HG02981 (cell line): Measurements from ENCODE around the gene CCNB1.
A peak's percentile ranks its signal among the peaks of the same experiment; 100 is the strongest.
"Not testable (repeated sequence)": the region's sequence is repeated elsewhere in the genome, so short reads cannot be mapped to it uniquely, and the experiment has no call there.

Source experiments
- ATAC-seq: cut with Tn5 transposase; IDR thresholded peaks from one replicate; pipeline ENCODE4 v1.9.1; 2021; ENCODE audit warnings: mild to moderate bottlenecking, moderate library complexity; ENCODE audit not compliant: unreplicated experiment

CCNB1 gene

DNA sequence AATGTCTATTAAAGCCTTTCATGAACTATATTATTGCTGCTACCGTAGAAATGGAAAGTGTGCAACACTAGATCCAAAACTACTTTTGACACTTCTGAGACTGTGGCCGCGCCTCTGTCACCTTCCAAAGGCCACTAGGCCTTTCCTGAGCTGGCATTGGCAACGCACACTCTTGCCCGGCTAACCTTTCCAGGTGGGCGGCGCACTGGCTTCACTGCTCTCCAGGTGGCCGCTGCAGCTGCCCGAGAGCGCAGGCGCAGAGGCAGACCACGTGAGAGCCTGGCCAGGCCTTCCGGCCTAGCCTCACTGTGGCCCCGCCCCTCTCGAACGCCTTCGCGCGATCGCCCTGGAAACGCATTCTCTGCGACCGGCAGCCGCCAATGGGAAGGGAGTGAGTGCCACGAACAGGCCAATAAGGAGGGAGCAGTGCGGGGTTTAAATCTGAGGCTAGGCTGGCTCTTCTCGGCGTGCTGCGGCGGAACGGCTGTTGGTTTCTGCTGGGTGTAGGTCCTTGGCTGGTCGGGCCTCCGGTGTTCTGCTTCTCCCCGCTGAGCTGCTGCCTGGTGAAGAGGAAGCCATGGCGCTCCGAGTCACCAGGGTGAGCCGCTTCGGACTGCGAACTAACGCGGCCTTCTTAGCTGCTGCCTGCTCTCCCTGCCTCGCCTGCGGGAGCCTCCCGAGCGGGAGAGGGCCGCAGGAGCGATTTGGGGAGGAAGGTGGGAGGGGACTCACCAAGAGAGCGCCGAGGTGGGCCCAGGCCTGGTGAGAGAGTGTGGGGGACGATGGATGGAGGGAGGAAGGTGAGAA lies at the start of gene CCNB1:
TSS of gene CCNB1 (plus strand) at position 465 of the 807 bp plus-strand sequence. CDS start at position 578, 113 bp downstream.
- ATAC-seq, result peak; percentile 99

DNA sequence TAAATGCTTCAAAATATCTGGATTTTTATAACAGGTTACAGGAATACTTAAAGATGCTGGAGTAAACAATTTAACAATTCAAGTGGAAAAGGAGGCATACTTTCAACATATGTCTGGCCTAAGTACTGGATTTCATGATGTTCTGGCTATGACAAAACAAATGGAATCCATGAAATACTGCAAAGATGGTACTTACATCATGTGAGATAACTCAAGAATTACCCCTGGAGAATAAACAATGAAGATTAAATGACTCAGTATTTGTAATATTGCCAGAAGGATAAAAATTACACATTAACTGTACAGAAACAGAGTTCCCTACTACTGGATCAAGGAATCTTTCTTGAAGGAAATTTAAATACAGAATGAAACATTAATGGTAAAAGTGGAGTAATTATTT lies 37.5 kb upstream of the CCNB1 start:
- ATAC-seq, result no peak

DNA sequence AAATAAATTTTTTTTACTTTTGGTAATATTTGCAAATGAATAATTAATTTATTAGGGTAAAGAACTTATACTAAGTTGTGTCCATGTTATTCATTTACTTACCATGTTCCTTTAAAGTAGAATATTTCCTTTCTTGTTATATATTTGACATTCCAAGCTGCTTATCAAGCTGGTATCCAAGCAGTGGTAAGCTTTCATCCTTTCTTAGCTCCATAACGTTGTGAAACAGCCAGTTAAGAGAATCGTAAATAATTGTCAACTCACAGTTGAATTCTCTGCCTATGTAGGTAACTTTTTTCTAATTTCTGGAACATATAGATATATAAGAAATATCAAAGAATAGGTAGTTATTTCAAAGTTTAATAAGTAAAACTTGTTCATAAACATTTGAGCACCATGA lies 36.7 kb upstream of the CCNB1 start:
- ATAC-seq, result no peak

DNA sequence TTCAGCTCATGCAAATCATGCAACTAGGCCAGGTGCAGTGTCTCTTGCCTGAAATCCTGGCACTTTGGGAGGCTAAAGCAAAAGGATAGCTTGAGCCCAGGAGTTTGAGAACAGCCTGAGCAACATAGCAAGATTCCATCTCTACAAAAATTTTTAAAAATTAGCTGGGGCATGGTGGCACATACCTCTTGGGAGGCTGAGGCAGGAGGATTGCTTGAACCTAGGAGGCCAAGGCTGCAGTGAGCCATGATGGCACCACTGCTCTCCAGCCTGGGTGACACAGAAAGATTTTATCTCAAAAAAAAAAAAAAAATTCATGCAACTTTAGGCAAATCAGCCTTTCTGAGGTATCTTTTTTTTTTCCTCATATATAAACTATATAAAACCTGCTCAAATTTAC lies 35.6 kb upstream of the CCNB1 start:
- ATAC-seq, result no peak

DNA sequence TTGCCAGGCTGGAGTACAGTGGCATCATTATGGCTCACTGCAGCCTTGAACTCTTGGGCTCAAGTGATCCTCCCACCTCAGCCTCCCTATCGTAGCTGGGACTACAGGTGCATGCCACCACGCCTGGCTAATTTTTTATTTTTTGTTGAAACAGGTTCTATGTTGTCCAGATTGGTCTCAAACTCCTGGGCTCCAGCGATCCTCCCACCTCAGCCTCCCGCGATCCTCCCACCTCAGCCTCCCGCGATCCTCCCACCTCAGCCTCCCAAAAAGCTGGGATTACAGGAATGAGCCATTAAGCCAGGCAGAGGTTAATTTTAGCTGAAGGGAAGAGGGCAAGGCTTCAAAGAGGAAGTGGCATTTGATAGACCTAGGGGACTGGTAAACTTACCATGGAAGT lies 32.8 kb upstream of the CCNB1 start:
- ATAC-seq, result no peak

DNA sequence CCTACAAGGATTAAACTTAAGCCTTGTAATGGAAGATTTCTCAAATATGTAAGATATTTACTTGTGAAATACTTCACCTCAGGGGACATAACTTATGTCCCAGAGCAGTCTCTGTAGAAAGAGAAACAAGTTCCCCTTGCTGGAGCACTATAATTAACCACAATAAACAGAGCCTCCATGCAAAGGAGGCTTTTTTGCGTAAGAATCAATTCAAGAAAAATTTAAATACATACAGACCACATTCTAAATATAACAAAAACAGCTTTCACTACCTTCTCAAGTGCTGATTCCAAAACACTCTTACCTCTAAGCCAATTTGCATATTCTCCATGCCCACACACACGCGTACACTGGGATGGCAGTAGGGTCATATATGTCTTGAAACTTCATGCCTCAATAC lies 30.7 kb upstream of the CCNB1 start:
- peak; percentile 90 for ATAC-seq

DNA sequence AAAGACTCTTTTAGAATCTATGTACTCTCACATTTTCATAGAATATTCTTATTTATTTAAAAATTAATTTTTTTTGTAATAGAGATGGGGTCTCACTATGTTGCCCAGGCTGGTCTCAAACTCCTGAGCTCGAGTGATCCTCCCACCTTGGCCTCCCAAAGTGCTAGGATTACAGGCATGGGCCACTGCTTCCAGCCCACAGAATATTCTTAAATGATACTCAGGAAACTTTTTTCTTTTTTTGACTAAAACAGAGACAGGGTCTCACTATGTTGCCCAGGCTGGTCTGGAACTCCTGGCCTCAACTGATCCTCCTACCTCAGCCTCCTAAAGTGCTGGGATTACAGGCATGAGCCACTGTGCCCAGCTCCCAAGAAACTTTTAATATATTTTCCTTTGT lies 29.7 kb upstream of the CCNB1 start:
- ATAC-seq, result not testable (repeated sequence)

DNA sequence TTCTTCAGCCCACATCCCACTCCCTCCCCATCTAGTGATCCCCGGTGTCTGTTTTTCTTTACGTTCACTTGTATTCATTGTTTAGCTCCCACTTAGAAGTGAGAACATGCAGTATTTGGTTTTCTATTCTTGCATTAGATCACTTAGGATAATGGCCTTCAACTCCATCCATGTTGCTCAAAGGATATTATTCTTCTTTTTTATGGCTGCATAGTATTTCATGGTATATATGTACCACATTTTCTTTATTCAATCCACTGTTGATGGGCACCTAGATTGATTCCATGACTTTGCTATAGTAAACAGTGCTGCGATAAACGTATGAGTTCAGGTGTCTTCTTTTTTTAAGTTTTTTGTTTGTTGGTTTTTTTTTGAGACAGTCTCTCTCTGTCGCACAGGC lies 29.1 kb upstream of the CCNB1 start:
- no peak for ATAC-seq

DNA sequence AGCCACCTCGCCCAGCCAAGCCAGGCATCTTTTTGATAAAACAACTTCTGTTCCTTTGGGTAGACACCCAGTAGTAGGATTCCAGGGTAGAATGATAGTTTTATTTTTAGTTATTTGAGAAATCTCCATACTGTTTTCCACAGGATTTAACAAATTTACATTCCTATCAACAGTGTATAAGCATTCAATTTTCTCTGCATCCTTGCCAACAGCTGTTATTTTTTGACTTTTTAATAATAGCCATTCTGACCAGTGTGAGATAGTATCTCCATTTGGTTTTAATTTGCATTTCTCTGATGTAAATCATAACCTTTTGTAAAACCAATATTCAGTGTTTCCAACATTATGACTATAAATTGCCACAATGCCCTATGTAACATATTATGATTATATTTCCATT lies 28.2 kb upstream of the CCNB1 start:
- ATAC-seq, result no peak

DNA sequence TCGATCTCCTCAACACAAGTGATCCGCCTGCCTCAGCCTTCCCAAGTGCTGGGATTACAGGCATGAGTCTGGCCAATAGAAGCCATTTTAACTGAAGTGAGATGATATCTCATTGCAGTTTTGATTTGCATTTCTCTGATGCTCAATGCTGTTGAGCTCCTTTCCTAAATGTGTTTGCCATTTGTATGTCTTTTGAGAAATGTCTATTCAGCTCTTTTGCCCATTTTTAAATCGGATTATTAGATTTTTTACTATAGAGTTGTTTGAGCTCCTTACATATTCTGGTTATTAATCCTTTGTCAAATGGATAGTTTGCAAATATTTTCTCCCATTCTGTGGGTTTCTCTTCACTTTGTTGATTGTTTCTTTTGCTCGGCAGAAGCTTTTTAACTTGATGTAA lies 26.7 kb upstream of the CCNB1 start:
- not testable (repeated sequence) for ATAC-seq

DNA sequence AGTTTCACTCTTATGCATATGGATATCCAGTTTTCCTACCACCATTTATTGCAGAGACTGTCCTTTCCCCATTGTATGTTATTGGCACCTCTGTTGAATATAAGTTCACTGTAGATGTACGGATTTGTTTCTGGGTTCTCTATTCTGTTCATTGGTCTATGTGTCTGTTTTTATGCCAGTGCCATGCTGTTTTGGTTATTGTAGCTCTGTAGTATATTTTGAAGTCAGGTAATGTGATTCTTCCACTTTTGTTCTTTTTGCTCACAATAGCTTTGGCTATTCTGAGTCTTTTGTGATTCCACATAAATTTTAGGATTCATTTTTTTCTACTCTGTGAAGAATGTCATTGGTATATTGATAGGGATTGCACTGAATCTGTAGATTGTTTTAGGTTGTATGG lies 26.1 kb upstream of the CCNB1 start:
- ATAC-seq, result no peak

DNA sequence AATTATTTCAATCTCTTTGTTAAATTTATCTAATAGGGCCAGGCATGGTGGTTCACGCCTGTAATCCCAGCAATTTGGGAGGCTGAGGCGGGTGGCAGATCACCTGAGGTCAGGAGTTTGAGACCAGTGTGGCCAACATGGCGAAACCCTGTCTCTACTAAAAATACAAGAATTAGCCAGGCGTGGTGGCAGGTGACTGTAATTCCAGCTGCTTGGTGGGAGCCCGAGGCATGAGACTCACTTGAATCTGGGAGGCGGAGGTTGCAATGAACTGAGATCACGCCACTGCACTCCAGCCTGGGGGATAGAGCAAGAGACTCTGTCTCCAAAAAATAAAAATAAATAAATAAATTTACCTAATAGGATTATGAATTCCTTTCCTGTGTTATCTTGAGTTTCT lies 18.4 kb upstream of the CCNB1 start:
- ATAC-seq, result not testable (repeated sequence)

DNA sequence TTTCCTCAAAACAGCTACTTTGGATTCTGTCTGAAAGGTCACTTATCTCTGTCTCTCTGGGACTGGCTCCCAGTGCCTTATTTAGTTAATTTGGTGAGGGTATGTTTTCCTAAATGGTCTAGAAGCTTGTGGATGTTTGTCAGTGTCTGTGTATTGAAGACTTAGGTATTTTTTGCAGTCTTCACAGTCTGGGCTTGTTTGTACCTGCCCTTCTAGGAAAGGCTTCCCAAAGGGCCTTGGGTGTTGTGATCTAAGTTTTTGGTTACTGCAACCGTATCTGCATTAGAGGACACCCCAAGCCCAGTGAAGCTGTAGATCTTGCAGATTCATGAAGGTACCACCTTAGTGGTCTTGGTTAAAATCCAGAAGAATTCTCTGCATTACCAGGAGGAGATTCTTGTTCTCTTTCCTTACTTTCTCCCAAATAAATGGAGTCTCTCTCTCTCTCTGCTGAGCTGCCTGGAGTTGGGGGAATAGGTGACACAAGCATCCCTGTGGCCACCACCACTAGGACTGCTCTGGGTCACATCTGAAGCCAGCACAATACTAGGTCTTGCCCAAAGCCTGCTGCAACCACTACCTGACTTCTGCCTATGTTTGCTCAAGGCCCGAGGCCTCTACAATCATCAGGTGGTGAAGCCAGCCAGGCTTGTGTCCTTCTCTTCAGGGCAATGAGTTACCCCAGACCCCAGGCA lies 17.8 kb upstream of the CCNB1 start:
- no peak for ATAC-seq

DNA sequence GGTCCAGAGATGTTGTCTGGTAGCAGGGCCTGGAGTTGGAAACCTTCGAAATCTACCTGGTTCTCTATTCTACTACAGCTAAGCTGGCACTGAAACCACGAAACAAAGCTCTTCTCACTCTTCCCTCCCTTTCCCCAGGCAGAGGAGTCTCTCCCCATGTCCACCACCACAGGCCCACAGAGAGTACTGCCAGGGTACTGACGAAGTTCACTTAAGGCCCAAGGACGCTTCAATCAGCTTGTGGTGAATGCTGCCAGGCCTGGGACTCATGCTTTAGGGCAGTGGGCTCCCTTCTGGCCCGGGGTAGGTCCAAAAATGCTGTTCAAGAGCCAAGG lies 17.3 kb upstream of the CCNB1 start:
- no peak for ATAC-seq

DNA sequence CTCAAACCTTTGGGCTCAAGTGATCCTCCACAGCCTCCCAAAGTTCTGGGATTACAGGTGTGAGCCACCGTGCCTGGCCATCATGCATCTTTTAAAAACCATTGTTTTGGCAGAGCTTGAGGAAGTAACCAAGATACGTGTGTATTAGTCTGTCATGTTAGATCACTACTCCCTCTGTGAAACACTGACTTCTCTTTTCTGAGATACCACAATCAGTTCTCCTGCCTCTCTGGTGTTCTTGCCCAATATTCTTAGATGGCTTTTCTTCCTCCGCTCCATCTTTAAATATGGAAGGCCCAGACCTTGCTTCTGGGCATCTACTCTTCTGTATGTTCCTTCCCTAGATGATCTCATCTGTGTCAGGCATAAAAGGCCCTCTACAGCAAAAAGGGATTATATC lies 14.2 kb upstream of the CCNB1 start:
- ATAC-seq, result no peak

DNA sequence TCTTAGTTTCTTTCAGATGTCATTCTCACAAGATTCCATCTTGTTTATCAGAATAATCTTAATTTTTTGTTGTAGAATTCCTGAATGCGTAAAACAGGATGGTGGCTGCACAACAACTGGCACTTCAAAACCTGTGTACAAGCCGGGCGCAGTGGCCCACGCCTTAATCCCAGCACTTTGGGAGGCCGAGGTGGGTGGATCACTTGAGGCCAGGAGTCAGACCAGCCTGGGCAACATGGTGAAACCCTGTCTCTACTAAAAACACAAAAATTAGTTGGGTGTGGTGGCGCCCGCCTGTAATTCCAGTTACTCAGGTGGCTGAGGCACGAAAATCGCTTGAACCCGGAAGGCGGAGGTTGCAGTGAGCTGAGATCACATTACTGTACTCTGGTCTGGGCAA lies 10.5 kb upstream of the CCNB1 start:
- ATAC-seq, result no peak

DNA sequence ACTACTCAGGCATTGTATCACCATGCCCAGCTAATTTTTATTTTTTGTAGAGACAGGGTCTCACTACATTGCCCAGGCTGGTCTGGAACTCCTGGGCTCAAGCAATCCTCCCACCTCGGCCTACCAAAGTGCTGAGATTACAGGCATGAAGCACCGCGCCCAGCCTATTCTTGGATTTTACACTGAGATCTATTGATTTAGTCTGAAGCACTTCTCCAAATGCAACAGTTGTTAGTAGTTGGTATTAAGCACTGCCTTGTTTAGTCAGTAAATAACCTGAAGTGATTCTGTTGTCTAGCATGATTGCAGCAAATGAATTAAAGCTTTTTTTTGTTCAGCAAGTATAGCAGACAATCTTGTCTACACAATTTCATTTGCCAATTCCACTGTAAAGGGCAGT lies 8.9 kb upstream of the CCNB1 start:
- ATAC-seq, result no peak

DNA sequence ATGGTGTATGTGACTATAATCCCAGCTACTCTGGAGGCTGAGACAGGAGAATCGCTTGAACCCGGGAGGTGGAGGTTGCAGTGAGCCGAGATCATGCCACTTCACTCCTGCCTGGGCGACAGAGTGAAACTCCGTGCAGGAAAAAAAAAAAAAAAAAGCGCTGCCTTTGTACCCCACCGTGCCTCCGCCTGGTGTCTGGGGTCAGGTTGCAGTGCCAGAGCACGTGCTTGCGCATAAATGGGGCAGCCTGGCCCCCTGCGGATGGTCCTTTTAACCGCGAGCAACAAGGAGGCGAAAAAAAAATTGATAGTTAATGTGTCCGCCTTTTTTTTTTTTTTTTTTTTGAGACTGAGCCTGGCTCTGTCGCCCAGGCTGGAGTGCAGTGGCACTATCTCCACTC lies 6.3 kb upstream of the CCNB1 start:
- no peak for ATAC-seq

DNA sequence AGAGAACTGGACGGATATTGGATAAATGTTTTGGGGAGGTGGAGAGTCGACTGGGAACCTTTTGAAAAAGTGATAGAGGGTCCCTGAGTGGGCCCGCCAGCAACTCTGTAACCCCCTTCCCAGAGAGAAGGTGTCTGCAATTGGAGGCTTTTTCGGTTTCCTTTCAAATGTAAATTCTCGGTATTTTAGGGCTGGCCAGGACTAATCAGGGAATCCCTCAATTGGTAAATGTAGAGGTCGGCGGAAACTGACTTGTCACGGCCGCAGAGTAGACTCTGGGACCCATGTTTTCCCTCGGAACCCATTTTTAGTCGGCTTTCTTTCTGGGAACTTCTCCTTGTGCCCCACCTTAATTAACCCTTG lies 524 bp downstream of the CCNB1 start:
- ATAC-seq, result no peak

DNA sequence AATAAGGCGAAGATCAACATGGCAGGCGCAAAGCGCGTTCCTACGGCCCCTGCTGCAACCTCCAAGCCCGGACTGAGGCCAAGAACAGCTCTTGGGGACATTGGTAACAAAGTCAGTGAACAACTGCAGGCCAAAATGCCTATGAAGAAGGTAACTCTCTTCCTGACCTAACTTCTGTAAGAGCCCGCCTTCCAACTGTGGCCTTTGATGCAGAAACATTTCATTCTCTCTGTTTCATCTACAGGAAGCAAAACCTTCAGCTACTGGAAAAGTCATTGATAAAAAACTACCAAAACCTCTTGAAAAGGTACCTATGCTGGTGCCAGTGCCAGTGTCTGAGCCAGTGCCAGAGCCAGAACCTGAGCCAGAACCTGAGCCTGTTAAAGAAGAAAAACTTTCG lies 979 bp downstream of the CCNB1 start:
- no peak for ATAC-seq

DNA sequence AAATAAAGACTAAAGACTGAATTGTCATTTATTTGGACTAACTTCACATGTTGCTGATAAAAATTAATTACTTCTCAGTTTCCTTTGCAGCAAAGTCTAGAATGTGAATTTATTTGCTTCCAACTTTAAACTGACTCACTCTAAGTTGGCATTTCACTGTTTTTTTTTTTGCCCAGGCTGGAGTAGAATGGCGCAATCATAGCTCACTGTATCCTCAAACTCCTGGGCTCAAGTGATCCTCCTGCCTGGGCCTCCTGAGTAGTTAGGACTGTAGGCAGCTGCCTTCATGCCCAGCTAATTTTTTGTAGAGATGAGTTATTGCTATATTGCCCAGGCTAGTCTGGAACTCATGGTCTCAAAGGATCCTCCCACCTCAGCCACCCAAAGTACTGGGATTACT lies 3.5 kb downstream of the CCNB1 start:
- ATAC-seq, result no peak

DNA sequence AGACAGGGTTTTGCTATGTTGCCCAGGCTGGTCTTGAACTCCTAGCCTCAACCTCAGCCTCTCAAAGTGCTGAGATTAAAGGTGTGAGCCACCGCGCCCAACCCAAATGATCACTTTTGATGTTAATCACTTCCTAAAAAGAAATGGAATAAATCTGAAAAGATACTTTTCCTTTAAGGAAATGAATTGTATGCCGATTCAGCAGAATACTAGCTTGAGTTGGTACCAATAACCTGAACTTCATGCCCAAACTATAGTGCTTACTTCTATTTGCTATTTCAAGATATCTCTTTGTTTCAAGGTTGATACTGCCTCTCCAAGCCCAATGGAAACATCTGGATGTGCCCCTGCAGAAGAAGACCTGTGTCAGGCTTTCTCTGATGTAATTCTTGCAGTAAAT lies 4.0 kb downstream of the CCNB1 start:
- no peak for ATAC-seq
